GM23338 (cell line): ENCODE data around the gene BARX2. TPM values are rescaled to one million over a fixed set of nuclear protein-coding genes. Genes with fewer than 3 reads are reported as not detected.

ENCODE experiments used
- ATAC-seq: fragments of 200-7000 bp; cut with Tn5 transposase; 3 replicates; pipeline ENCODE4 v1.9.1; 2020
- DNase-seq: peaks from one replicate; pipeline ENCODE4 v3.0.0-alpha.2; 2015; ENCODE audit warnings: low spot score
- H2AFZ ChIP-seq: fragments of 200-600 bp; sonication (generic); 2 replicates; pipeline ENCODE4 v1.8.0; 2016; ENCODE audit warnings: antibody characterized with exemption, mild to moderate bottlenecking, moderate library complexity
- H3F3A ChIP-seq: fragments of 200-600 bp; sonication (generic); replicated peaks from 2 replicates; pipeline ENCODE4 v1.8.0; 2017; ENCODE audit warnings: antibody characterized with exemption, mixed run types, low read depth
- H3K27ac ChIP-seq: fragments of 200-600 bp; sonication (generic); 2 replicates; pipeline ENCODE4 v1.6.1; 2016; ENCODE audit warnings: low read depth
- H3K27me3 ChIP-seq: fragments of 200-600 bp; sonication (generic); 2 replicates; pipeline ENCODE4 v1.8.0; 2016; ENCODE audit warnings: mild to moderate bottlenecking, mixed run types, moderate library complexity; ENCODE audit not compliant: insufficient read depth
- H3K36me3 ChIP-seq: fragments of 200-600 bp; sonication (generic); 2 replicates; pipeline ENCODE4 v1.8.0; 2016; ENCODE audit warnings: mild to moderate bottlenecking; ENCODE audit not compliant: insufficient read depth
- H3K4me1 ChIP-seq: fragments of 200-600 bp; sonication (generic); 2 replicates; pipeline ENCODE4 v1.8.0; 2016; ENCODE audit warnings: mild to moderate bottlenecking, moderate library complexity; ENCODE audit not compliant: insufficient read depth
- H3K4me2 ChIP-seq: fragments of 200-600 bp; sonication (generic); 2 replicates; pipeline ENCODE4 v1.7.1; 2017; ENCODE audit warnings: mixed run types
- H3K4me3 ChIP-seq: fragments of 200-600 bp; sonication (generic); 2 replicates; pipeline ENCODE4 v1.6.1; 2016; ENCODE audit warnings: mixed run types
- H3K79me2 ChIP-seq: fragments of 200-600 bp; sonication (generic); replicated peaks from 2 replicates; pipeline ENCODE4 v1.8.0; 2017; ENCODE audit warnings: mild to moderate bottlenecking; ENCODE audit not compliant: insufficient read depth
- H3K9me2 ChIP-seq: fragments of 200-600 bp; sonication (generic); 2 replicates; pipeline ENCODE4 v1.8.0; 2017; ENCODE audit not compliant: insufficient read depth
- H4K20me1 ChIP-seq: fragments of 200-600 bp; sonication (generic); replicated peaks from 2 replicates; pipeline ENCODE4 v1.8.0; 2017; ENCODE audit warnings: mild to moderate bottlenecking; ENCODE audit not compliant: insufficient read depth
- H3K27ac Mint-ChIP-seq: 2 replicates; pipeline ENCODE4 v1.8.0; 2020; ENCODE audit warnings: inconsistent platforms, mild to moderate bottlenecking, moderate library complexity, mixed read lengths
- H3K27me3 Mint-ChIP-seq: 3 replicates; pipeline ENCODE4 v1.8.0; 2022; ENCODE audit warnings: low read depth, mild to moderate bottlenecking, moderate library complexity, mixed read lengths, inconsistent platforms; ENCODE audit not compliant: insufficient read depth, poor library complexity
- H3K36me3 Mint-ChIP-seq: 3 replicates; pipeline ENCODE4 v1.8.0; 2021; ENCODE audit warnings: low read depth, mild to moderate bottlenecking, inconsistent platforms, moderate library complexity, mixed read lengths
- H3K4me1 Mint-ChIP-seq: 3 replicates; pipeline ENCODE4 v1.8.0; 2020; ENCODE audit warnings: mild to moderate bottlenecking, inconsistent platforms, mixed read lengths
- H3K4me3 Mint-ChIP-seq: 3 replicates; pipeline ENCODE4 v1.8.0; 2021; ENCODE audit warnings: moderate library complexity, mild to moderate bottlenecking, inconsistent platforms, mixed read lengths
- H3K9me3 Mint-ChIP-seq: 3 replicates; pipeline ENCODE4 v1.8.0; 2020; ENCODE audit warnings: moderate library complexity, mild to moderate bottlenecking, inconsistent platforms, mixed read lengths
- CREB1 ChIP-seq: fragments of 250-450 bp; sonication (Bioruptor Pico); IDR thresholded peaks from 2 replicates; pipeline ENCODE4 v1.5.0; 2020; ENCODE audit warnings: low read depth, mild to moderate bottlenecking, moderate library complexity
- CTCF ChIP-seq, 2 experiments: fragments of 200-600 bp in 1 of 2; sonication (generic) in 1 of 2; conservative IDR thresholded peaks; 2 replicates each; pipeline versions ENCODE4 v1.5.1 to v1.6.1; 2016 to 2017; ENCODE audit warnings: antibody characterized with exemption in 2 of 2, low read depth in 2 of 2, mild to moderate bottlenecking in 2 of 2, moderate library complexity in 1 of 2
- ETS1 ChIP-seq: IDR thresholded peaks from 2 replicates; pipeline ENCODE4 v1.6.1; 2016; ENCODE audit warnings: antibody characterized with exemption
- EZH2 ChIP-seq: fragments of 200-600 bp; sonication (generic); IDR thresholded peaks from one replicate; pipeline ENCODE4 v1.8.0; 2017; ENCODE audit warnings: antibody characterized with exemption, mild to moderate bottlenecking, low read depth; ENCODE audit not compliant: unreplicated experiment
- EZH2phosphoT487 ChIP-seq: fragments of 200-600 bp; sonication (generic); IDR thresholded peaks from one replicate; pipeline ENCODE4 v1.8.1; 2018; ENCODE audit warnings: antibody characterized with exemption; ENCODE audit not compliant: unreplicated experiment
- JUNB ChIP-seq: IDR thresholded peaks from one replicate; pipeline ENCODE4 v1.6.1; 2016; ENCODE audit warnings: antibody characterized with exemption; ENCODE audit not compliant: unreplicated experiment
- NANOG ChIP-seq: IDR thresholded peaks from 2 replicates; pipeline ENCODE4 v1.6.1; 2016; ENCODE audit warnings: antibody characterized with exemption, borderline replicate concordance
- POLR2AphosphoS5 ChIP-seq: IDR thresholded peaks from 2 replicates; pipeline ENCODE4 v1.6.1; 2016; ENCODE audit warnings: antibody characterized with exemption, low read depth
- REST ChIP-seq: IDR thresholded peaks from one replicate; pipeline ENCODE4 v1.6.1; 2018; ENCODE audit warnings: antibody characterized with exemption; ENCODE audit not compliant: unreplicated experiment
- ZNF114 ChIP-seq: fragments of 250-450 bp; sonication (Bioruptor Pico); IDR thresholded peaks from 2 replicates; pipeline ENCODE4 v1.5.0; 2020; ENCODE audit warnings: mild to moderate bottlenecking, moderate library complexity
- ZNF331 ChIP-seq: fragments of 250-450 bp; sonication (Bioruptor Pico); IDR thresholded peaks from 2 replicates; pipeline ENCODE4 v1.5.0; 2020; ENCODE audit warnings: low read depth, mild to moderate bottlenecking, moderate library complexity
- polyA plus RNA-seq: library from polyadenylated mRNA; unstranded; fragments of >200 nt; fragmentation: Nextera tagmentation; extraction: Ambion mirVana; gene quantifications from 2 replicates; pipeline ENCODE4 v1.2.1, GENCODE V29; 2016
- total RNA-seq: library from RNA; depleted of rRNA; stranded (reverse); fragments of >200 nt; shearing (Covaris generic); gene quantifications from 2 replicates; pipeline ENCODE4 v1.2.3, GENCODE V29; 2014

BARX2 gene
- total and polyA plus RNA-seq, 2 experiments from 2014 or later: not detected

- TF ChIP-seq REST: no peak
- no peak for TF ChIP-seq CREB1 (CRISPR knock-in tag)
- TF ChIP-seq POLR2AphosphoS5: no peak
- no peak for TF ChIP-seq CTCF (conservative IDR thresholded peaks at IDR 0.05; ENCODE audit: low read depth in 2 of 2)
- no peak for TF ChIP-seq EZH2phosphoT487
- TF ChIP-seq NANOG: no peak
Measured at GRCh38 chr11:129365816-129366215, 9.8 kb upstream of the BARX2 start (continued).

GRCh38 chr11:129366737-129367597 lies 8.7 kb upstream of the BARX2 start:
- H3K4me2 ChIP-seq: no peak overlapping the region
- no peaks in the 10 kb centered on the region for H3K36me3 ChIP-seq
- ATAC-seq (no peak), DNase-seq (no peak)
- Mint-ChIP-seq H3K27ac (no peak overlapping the region), H3K4me1 (peaks cover 2% of the 10 kb centered on the region), H3K27me3 (peaks cover 32% of the 10 kb centered on the region), H3K9me3 (no peaks in the 10 kb centered on the region), H3K4me3 (no peak overlapping the region), H3K36me3 (no peaks in the 10 kb centered on the region)
- peaks cover 69% of the 10 kb centered on the region for H3K27me3 ChIP-seq
- H3K79me2 ChIP-seq: no peaks in the 10 kb centered on the region
- no peaks in the 10 kb centered on the region; the same call in 1 of the 2 replicates for H3K4me1 ChIP-seq
- no peak overlapping the region for H2AFZ ChIP-seq
- no peaks in the 10 kb centered on the region for H4K20me1 ChIP-seq
- H3K4me3 ChIP-seq: no peak overlapping the region
- H3F3A ChIP-seq: 0 out of 2 replicates have a peak, but pooled peaks cover 2% of the 10 kb centered on the region
- no peak overlapping the region for H3K27ac ChIP-seq
- no peaks in the 10 kb centered on the region for H3K9me2 ChIP-seq
- no peak for TF ChIP-seq ETS1
- TF ChIP-seq CTCF (conservative IDR thresholded peaks at IDR 0.05; ENCODE audit: low read depth in 2 of 2): no peak
- no peak for TF ChIP-seq ZNF331
- no peak for TF ChIP-seq JUNB
- TF ChIP-seq EZH2: no peak
- no peak for TF ChIP-seq REST
- no peak for TF ChIP-seq ZNF114
- no peak for TF ChIP-seq EZH2phosphoT487
